GM21619 (cell line): ENCODE results near the gene DCC.

ENCODE experiments used
- ATAC-seq: cut with Tn5 transposase; IDR thresholded peaks from one replicate; pipeline ENCODE4 v1.9.1; 2021; ENCODE audit not compliant: unreplicated experiment

Gene DCC

GRCh38 chr18:53153800-53154199, 813.8 kb downstream of the DCC start:
- ATAC-seq = no peak

- ATAC-seq = no peak
These were observed 825.8 kb downstream of the DCC start for GRCh38 chr18:53165770-53166169.

- ATAC-seq = no peak
These were observed 829.3 kb downstream of the DCC start for GRCh38 chr18:53169346-53169745.

- ATAC-seq = no peak
These were observed 851.6 kb downstream of the DCC start for GRCh38 chr18:53191634-53192033.

- no peak for ATAC-seq
These were observed 853.9 kb downstream of the DCC start for GRCh38 chr18:53193870-53194269.

GRCh38 chr18:53219853-53220252, 879.9 kb downstream of the DCC start:
- ATAC-seq = no peak

- ATAC-seq = no peak
These were observed 884.3 kb downstream of the DCC start for GRCh38 chr18:53224128-53224778.

GRCh38 chr18:53225567-53226325, 885.7 kb downstream of the DCC start:
- ATAC-seq = no peak

- ATAC-seq = no peak
These were observed 894.6 kb downstream of the DCC start for GRCh38 chr18:53234610-53235009.

- no peak for ATAC-seq
These were observed 901.2 kb downstream of the DCC start for GRCh38 chr18:53241161-53241560.

- ATAC-seq = no peak
These were observed 913.8 kb downstream of the DCC start for GRCh38 chr18:53253789-53254188.

GRCh38 chr18:53254265-53254664, 914.3 kb downstream of the DCC start:
- no peak for ATAC-seq

GRCh38 chr18:53261241-53261640, 921.2 kb downstream of the DCC start:
- ATAC-seq = no peak

GRCh38 chr18:53266850-53267249, 926.9 kb downstream of the DCC start:
- no peak for ATAC-seq

- ATAC-seq = no peak
These were observed 928.5 kb downstream of the DCC start for GRCh38 chr18:53268455-53268854.

- no peak for ATAC-seq
These were observed 941.4 kb downstream of the DCC start for GRCh38 chr18:53281406-53281805.

- no peak for ATAC-seq
These were observed 943.7 kb downstream of the DCC start for GRCh38 chr18:53283708-53284107.

- ATAC-seq = no peak
These were observed 965.5 kb downstream of the DCC start for GRCh38 chr18:53305461-53305860.

- no peak for ATAC-seq
These were observed 979.6 kb downstream of the DCC start for GRCh38 chr18:53319628-53320027.

- no peak for ATAC-seq
These were observed 982.2 kb downstream of the DCC start for GRCh38 chr18:53322163-53322562.

GRCh38 chr18:53324353-53324752, 984.4 kb downstream of the DCC start:
- no peak for ATAC-seq
